ENCODE data around the gene SYNPO2L.
"Not testable (repeated sequence)": the region's sequence is repeated elsewhere in the genome, so short reads cannot be mapped to it uniquely, and the experiment has no call there.

SYNPO2L gene

GRCh38 chr10:73655990-73656298, at the start of gene SYNPO2L:
SYNPO2L (minus strand) TSS chr10:73656029; CDS start chr10:73655922, 107 bp downstream.
- no peaks in the 10 kb centered on the region for H3K4me1 Mint-ChIP-seq
- TF ChIP-seq CTCF (IDR thresholded peaks at IDR 0.05): no peak
- no peak within 1 kb of the TSS for H3K27ac Mint-ChIP-seq
- no peaks in the 10 kb centered on the region for H3K36me3 Mint-ChIP-seq (ENCODE audit: low read depth)
- no peak within 1 kb of the TSS for H3K4me3 Mint-ChIP-seq
- DNase-seq: no peak
- H3K27me3 Mint-ChIP-seq (ENCODE audit: low read depth, poor library complexity): no peaks in the 10 kb centered on the region
- H3K9me3 Mint-ChIP-seq: no peaks in the 10 kb centered on the region

- not testable (repeated sequence) for DNase-seq; H3K27ac Mint-ChIP-seq; H3K9me3 Mint-ChIP-seq; H3K4me1 Mint-ChIP-seq; H3K27me3 Mint-ChIP-seq (ENCODE audit: low read depth, poor library complexity); H3K4me3 Mint-ChIP-seq
- H3K36me3 Mint-ChIP-seq (ENCODE audit: low read depth): peaks cover 16% of the 10 kb centered on the region
Measured at GRCh38 chr10:73703924-73704323, 48.1 kb upstream of the SYNPO2L start.

GRCh38 chr10:73698819-73699218, 43.0 kb upstream of the SYNPO2L start:
- peak overlapping the region; percentile 29 for H3K27ac Mint-ChIP-seq
- not testable (repeated sequence) for H3K36me3 Mint-ChIP-seq (ENCODE audit: low read depth); H3K4me1 Mint-ChIP-seq; H3K9me3 Mint-ChIP-seq; H3K27me3 Mint-ChIP-seq (ENCODE audit: low read depth, poor library complexity); DNase-seq; H3K4me3 Mint-ChIP-seq

GRCh38 chr10:73697675-73698159, 41.9 kb upstream of the SYNPO2L start, which contains the start of gene AGAP5:
AGAP5 (minus strand) TSS chr10:73698109; CDS start chr10:73697755, 354 bp downstream.
- not testable (repeated sequence) for H3K27me3 Mint-ChIP-seq (ENCODE audit: low read depth, poor library complexity); H3K9me3 Mint-ChIP-seq; H3K4me1 Mint-ChIP-seq; DNase-seq; H3K36me3 Mint-ChIP-seq (ENCODE audit: low read depth); H3K4me3 Mint-ChIP-seq
- peak within 1 kb of the TSS; percentile 29 for H3K27ac Mint-ChIP-seq

GRCh38 chr10:73695302-73695701, 39.5 kb upstream of the SYNPO2L start:
- H3K27ac Mint-ChIP-seq; H3K4me1 Mint-ChIP-seq; H3K4me3 Mint-ChIP-seq; H3K9me3 Mint-ChIP-seq; H3K27me3 Mint-ChIP-seq (ENCODE audit: low read depth, poor library complexity); DNase-seq: not testable (repeated sequence)
- H3K36me3 Mint-ChIP-seq (ENCODE audit: low read depth): peaks cover 12% of the 10 kb centered on the region

GRCh38 chr10:73690755-73691154, 34.9 kb upstream of the SYNPO2L start:
- not testable (repeated sequence) for H3K4me1 Mint-ChIP-seq; H3K9me3 Mint-ChIP-seq; DNase-seq; H3K27me3 Mint-ChIP-seq (ENCODE audit: low read depth, poor library complexity); H3K27ac Mint-ChIP-seq; H3K4me3 Mint-ChIP-seq
- H3K36me3 Mint-ChIP-seq (ENCODE audit: low read depth): peaks cover 33% of the 10 kb centered on the region

GRCh38 chr10:73689596-73689995, 33.8 kb upstream of the SYNPO2L start:
- H3K36me3 Mint-ChIP-seq (ENCODE audit: low read depth): peaks cover 36% of the 10 kb centered on the region
- H3K27me3 Mint-ChIP-seq (ENCODE audit: low read depth, poor library complexity); H3K4me1 Mint-ChIP-seq; H3K9me3 Mint-ChIP-seq; H3K4me3 Mint-ChIP-seq; DNase-seq; H3K27ac Mint-ChIP-seq: not testable (repeated sequence)

GRCh38 chr10:73687641-73688040, 31.8 kb upstream of the SYNPO2L start:
- H3K27ac Mint-ChIP-seq; H3K4me1 Mint-ChIP-seq; DNase-seq; H3K4me3 Mint-ChIP-seq; H3K27me3 Mint-ChIP-seq (ENCODE audit: low read depth, poor library complexity); H3K9me3 Mint-ChIP-seq: not testable (repeated sequence)
- peaks cover 36% of the 10 kb centered on the region for H3K36me3 Mint-ChIP-seq (ENCODE audit: low read depth)

- H3K36me3 Mint-ChIP-seq (ENCODE audit: low read depth); H3K9me3 Mint-ChIP-seq; DNase-seq; H3K4me1 Mint-ChIP-seq; H3K27me3 Mint-ChIP-seq (ENCODE audit: low read depth, poor library complexity); H3K4me3 Mint-ChIP-seq; H3K27ac Mint-ChIP-seq: not testable (repeated sequence)
Measured at GRCh38 chr10:73674546-73674945, 18.7 kb upstream of the SYNPO2L start.

GRCh38 chr10:73668378-73668777, 12.5 kb upstream of the SYNPO2L start:
- H3K27ac Mint-ChIP-seq; DNase-seq; H3K4me3 Mint-ChIP-seq; H3K27me3 Mint-ChIP-seq (ENCODE audit: low read depth, poor library complexity); H3K9me3 Mint-ChIP-seq; H3K4me1 Mint-ChIP-seq; H3K36me3 Mint-ChIP-seq (ENCODE audit: low read depth): not testable (repeated sequence)

- not testable (repeated sequence) for DNase-seq; H3K36me3 Mint-ChIP-seq (ENCODE audit: low read depth)
Measured at GRCh38 chr10:73666153-73666809, 10.5 kb upstream of the SYNPO2L start.

GRCh38 chr10:73665581-73665980, 9.8 kb upstream of the SYNPO2L start:
- H3K4me1 Mint-ChIP-seq; H3K27me3 Mint-ChIP-seq (ENCODE audit: low read depth, poor library complexity); DNase-seq; H3K9me3 Mint-ChIP-seq; H3K27ac Mint-ChIP-seq; H3K36me3 Mint-ChIP-seq (ENCODE audit: low read depth); H3K4me3 Mint-ChIP-seq: not testable (repeated sequence)

More at GRCh38 chr10:73666153-73666809, 10.5 kb upstream of the SYNPO2L start:
- H3K27ac Mint-ChIP-seq; H3K4me3 Mint-ChIP-seq; H3K4me1 Mint-ChIP-seq; H3K27me3 Mint-ChIP-seq (ENCODE audit: low read depth, poor library complexity); H3K9me3 Mint-ChIP-seq: not testable (repeated sequence)

GRCh38 chr10:73664156-73665040, 8.6 kb upstream of the SYNPO2L start:
- H3K4me3 Mint-ChIP-seq; H3K36me3 Mint-ChIP-seq (ENCODE audit: low read depth); DNase-seq; H3K27ac Mint-ChIP-seq; H3K4me1 Mint-ChIP-seq; H3K27me3 Mint-ChIP-seq (ENCODE audit: low read depth, poor library complexity); H3K9me3 Mint-ChIP-seq: not testable (repeated sequence)

Data from nephron progenitor cell (in vitro differentiated cells).